ENCODE results near the gene BCL2L13.
A peak's percentile ranks its signal among the peaks of the same experiment; 100 is the strongest.
"Not testable (repeated sequence)": the region's sequence is repeated elsewhere in the genome, so short reads cannot be mapped to it uniquely, and the experiment has no call there.

BCL2L13 gene

GRCh38 chr22:17637490-17638181, 921 bp upstream of the BCL2L13 start:
- no peak for DNase-seq

GRCh38 chr22:17638182-17638431, 450 bp upstream of the BCL2L13 start:
- DNase-seq = peak in 1 of 2 experiments; percentile 64

DNA sequence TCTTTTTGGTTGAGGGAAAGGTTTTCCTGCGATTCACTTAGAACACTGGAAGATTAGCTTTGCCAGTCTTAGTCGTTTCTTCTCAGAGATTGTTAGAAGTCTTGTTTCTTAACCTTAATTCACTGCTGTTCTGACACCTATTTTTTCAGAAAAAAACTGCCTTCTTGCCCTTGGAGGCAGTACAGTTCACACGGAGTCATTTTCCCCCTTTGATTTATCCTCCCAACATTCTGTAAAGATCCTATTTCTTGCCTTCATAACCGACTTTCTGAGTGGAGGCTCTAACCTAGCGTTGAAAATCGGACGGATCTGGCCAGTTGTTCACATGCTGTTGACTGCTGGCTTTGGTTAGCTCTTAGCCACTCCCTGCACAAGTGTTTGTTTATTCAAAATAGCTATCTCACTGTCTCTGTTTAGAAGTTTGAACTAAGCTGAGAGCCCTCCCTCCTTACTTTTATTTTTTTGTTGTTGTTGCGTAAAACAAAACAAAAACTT, 737 bp downstream of the BCL2L13 start:
- peak in 1 of 2 experiments; percentile 22 for DNase-seq

DNA sequence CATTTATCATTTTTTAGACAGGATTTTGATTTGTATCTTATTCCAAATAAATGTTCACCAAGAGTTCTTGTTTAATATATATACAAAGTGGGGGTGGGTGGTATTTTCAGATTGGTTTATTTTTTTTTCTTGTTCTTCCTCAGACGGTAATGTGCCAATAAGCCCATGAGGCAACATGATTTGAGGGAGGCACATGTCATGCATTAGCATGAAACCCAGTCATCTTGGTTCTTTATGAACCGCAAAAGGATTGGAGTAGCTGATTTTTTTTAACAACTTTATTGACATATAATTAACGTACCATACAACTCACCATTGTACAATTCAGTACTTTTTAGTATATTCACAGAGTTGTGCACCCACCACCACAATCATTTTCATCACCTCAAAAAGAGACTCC, 2.7 kb downstream of the BCL2L13 start:
- no peak for DNase-seq

GRCh38 chr22:17642357-17642756, 3.8 kb downstream of the BCL2L13 start:
- DNase-seq = not testable (repeated sequence)

GRCh38 chr22:17647452-17647851, 8.9 kb downstream of the BCL2L13 start:
- DNase-seq = no peak

GRCh38 chr22:17647991-17648390, 9.4 kb downstream of the BCL2L13 start:
- no peak for DNase-seq

DNA sequence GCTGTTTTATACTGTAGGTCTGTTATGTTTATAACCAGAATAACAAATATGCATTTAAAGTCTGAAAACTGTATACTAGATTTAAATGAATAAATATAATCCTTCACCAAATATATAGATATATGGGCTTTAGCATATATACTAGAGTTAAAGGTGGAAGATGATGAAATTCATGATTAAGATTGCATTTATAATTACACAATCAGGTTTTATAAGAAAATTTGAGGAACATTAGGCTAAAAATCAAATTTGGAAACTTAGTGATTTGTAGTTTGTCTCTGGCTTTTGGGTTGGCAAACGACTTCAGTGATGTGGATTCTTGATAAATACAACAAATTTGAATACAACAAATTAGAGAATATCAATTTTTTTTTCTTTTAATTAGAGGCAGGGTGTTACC, 10.0 kb downstream of the BCL2L13 start:
- DNase-seq = no peak

GRCh38 chr22:17655289-17655688, 16.7 kb downstream of the BCL2L13 start:
- no peak for DNase-seq

- no peak for DNase-seq
Observed at GRCh38 chr22:17656870-17657395, 18.4 kb downstream of the BCL2L13 start.

DNA sequence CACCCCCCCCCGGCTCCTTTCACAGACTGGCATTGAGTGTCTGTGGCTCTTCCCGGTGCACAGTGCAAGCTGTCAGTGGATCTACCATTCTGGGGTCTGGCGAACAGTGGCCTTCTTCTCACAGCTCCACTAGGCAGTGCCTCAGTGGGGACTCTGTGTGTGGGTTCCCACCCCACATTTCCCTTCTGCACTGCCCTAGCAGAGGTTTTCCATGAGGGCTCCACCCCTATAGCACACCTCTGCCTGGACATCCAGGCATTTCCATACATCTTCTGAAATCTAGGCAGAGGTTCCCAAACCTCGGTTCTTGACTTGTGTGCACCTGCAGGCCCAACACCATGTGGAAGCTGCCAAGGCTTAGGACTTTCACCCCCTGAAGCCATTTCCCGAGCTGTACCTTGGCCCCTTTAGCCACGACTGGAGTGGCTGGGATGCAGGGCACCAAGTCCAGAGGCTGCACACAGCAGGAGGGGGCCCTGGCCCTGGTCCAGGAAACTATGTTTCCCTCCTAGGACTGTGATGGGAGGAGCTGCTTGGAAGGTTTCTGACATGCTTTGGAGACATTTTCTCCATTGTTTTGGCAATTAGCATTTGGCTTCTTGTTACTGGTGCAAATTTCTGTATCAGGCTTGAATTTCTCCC, 26.0 kb downstream of the BCL2L13 start:
- DNase-seq = no peak

- no peak for DNase-seq
Observed at GRCh38 chr22:17665248-17665647, 26.7 kb downstream of the BCL2L13 start.

- DNase-seq = no peak
Observed at GRCh38 chr22:17665854-17666253, 27.3 kb downstream of the BCL2L13 start.

DNA sequence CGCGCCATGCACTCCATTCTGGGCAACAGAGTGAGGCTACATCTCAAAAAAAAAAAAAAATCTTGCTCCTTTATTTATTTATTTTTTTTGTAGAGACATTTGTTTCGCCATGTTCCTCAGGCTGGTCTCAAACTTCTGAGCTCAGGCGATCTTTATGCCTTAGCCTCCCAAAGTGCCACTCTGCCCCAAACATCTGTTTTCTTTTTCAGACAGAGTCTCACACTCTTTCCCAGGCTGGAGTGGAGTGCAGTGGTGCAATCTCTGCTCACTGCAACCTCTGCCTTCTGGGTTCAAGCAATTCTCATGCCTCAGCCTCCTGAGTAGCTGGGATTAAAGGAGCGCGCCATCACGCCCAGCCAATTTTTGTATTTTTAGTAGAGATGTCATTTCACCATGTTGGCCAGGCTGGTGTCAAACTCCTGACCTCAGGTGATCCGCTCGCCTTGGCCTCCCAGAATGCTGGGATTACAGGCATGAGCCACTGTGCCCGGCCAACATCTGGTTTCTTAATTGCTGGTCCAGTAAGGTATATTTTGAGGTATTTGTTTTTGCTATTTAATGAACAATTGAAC, 33.0 kb downstream of the BCL2L13 start:
- DNase-seq = not testable (repeated sequence)

DNA sequence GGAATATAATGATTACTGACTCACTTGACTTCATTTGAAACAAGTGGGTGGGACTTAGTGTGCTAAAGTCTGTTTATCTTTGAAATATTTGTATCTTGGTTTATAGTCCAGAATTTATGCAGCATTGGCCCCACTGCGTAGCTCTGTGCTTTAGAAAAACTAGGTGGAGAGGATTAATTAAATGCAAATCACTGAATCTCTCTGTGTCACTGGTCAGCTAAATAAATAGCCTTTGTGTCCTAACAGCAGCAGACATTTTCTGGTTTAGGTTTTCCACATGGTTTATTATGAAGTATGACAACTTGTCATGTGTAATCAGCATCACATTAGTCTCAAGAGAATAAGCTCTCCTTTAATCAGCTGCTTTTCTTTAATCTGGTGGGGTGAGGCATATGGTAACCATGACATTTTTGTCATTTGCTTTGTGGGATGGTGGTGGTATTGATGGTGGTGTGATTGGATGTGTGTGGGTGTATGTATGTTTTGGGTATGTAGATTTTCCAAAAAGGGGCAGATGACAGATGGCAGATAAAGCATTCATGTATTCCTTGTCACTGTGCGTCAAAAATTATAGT, 33.9 kb downstream of the BCL2L13 start:
- DNase-seq = no peak

- no peak for DNase-seq
Observed at GRCh38 chr22:17674152-17674551, 35.6 kb downstream of the BCL2L13 start.

GRCh38 chr22:17675584-17675983, 37.0 kb downstream of the BCL2L13 start:
- no peak for DNase-seq

- DNase-seq = no peak
Observed at GRCh38 chr22:17678817-17679385, 40.3 kb downstream of the BCL2L13 start.

DNA sequence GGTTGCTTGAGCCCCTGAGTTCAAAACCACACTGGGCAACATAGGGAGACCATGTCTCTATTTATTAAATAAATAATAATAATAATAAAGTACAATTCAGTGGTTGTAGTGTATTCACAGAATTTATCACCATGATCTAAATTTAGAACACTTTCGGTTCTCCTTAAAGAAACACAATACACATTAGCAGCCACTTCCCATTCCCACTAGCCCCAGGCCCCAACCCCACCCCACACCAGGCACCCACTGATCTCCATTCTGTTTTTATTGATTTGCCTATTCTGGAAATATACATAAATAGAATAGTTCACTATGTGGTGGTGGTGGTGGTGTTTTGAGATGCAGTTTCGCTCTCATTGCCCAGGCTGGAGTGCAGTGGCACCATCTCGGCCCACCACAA, 45.7 kb downstream of the BCL2L13 start:
- DNase-seq = no peak

GRCh38 chr22:17692841-17693240, 54.3 kb downstream of the BCL2L13 start:
- DNase-seq = no peak

- no peak for DNase-seq
Observed at GRCh38 chr22:17694193-17694592, 55.6 kb downstream of the BCL2L13 start.

GRCh38 chr22:17694752-17695151, 56.2 kb downstream of the BCL2L13 start:
- DNase-seq = no peak

- no peak for DNase-seq
Observed at GRCh38 chr22:17695986-17696385, 57.4 kb downstream of the BCL2L13 start.

- not testable (repeated sequence) for DNase-seq
Observed at GRCh38 chr22:17697196-17697595, 58.6 kb downstream of the BCL2L13 start.
